Osteoblast (primary cell): ENCODE measurements around the gene TBX19. TPM values are rescaled to one million over a fixed set of nuclear protein-coding genes. Genes with fewer than 3 reads are reported as not detected.

Experiments used
- DNase-seq: peaks from one replicate; pipeline ENCODE4 v3.0.0; 2011; ENCODE audit warnings: low spot score, mixed read lengths; ENCODE audit not compliant: insufficient read length; ENCODE audit errors: missing footprints
- H2AFZ ChIP-seq: 2 replicates; pipeline ENCODE4 v1.6.0; 2011; ENCODE audit warnings: mild to moderate bottlenecking, low read length
- H3K27ac ChIP-seq: 2 replicates; pipeline ENCODE4 v1.5.1; 2011; ENCODE audit warnings: mild to moderate bottlenecking, low read depth, low read length, moderate library complexity
- H3K27me3 ChIP-seq: 2 replicates; pipeline ENCODE4 v1.6.0; 2012; ENCODE audit warnings: mild to moderate bottlenecking, control low read depth, inconsistent platforms, low read length, moderate library complexity; ENCODE audit not compliant: insufficient read depth
- H3K36me3 ChIP-seq: 2 replicates; pipeline ENCODE4 v1.5.1; 2011; ENCODE audit warnings: mild to moderate bottlenecking, low read length, control low read depth, moderate library complexity; ENCODE audit not compliant: insufficient read depth
- H3K4me1 ChIP-seq: 2 replicates; pipeline ENCODE4 v1.5.1; 2011; ENCODE audit warnings: mild to moderate bottlenecking, low read length, control low read depth, moderate library complexity; ENCODE audit not compliant: insufficient read depth
- H3K4me2 ChIP-seq: 2 replicates; pipeline ENCODE4 v1.6.0; 2011; ENCODE audit warnings: mild to moderate bottlenecking, low read length; ENCODE audit not compliant: insufficient read depth
- H3K4me3 ChIP-seq: fragments of 200-600 bp; sonication (generic); 3 replicates; pipeline ENCODE4 v1.5.1; 2012; ENCODE audit warnings: mild to moderate bottlenecking, low read length, inconsistent platforms; ENCODE audit not compliant: insufficient read depth
- H3K79me2 ChIP-seq: 2 replicates; pipeline ENCODE4 v1.6.0; 2012; ENCODE audit warnings: mild to moderate bottlenecking, low read length, control low read depth, inconsistent platforms; ENCODE audit not compliant: insufficient read depth
- H3K9me3 ChIP-seq: 2 replicates; pipeline ENCODE4 v1.5.1; 2011; ENCODE audit warnings: low read depth, low read length, control low read depth
- H4K20me1 ChIP-seq: 2 replicates; pipeline ENCODE4 v1.6.0; 2012; ENCODE audit warnings: mild to moderate bottlenecking, low read length, control low read depth; ENCODE audit not compliant: insufficient read depth
- total RNA-seq: library from RNA; depleted of rRNA; stranded (reverse); fragments of >200 nt; gene quantifications from 2 replicates; pipeline ENCODE4 v1.2.3, GENCODE V29; 2012
- TF ChIP-seq, protein P1 (sequence below): IDR thresholded peaks from 2 replicates; pipeline ENCODE4 v1.5.1; 2011; ENCODE audit warnings: mild to moderate bottlenecking, low read depth, low read length, moderate library complexity; ENCODE audit errors: extremely low read depth

TBX19 gene
- total RNA-seq, 1 donor, result 1.1 TPM

DNA sequence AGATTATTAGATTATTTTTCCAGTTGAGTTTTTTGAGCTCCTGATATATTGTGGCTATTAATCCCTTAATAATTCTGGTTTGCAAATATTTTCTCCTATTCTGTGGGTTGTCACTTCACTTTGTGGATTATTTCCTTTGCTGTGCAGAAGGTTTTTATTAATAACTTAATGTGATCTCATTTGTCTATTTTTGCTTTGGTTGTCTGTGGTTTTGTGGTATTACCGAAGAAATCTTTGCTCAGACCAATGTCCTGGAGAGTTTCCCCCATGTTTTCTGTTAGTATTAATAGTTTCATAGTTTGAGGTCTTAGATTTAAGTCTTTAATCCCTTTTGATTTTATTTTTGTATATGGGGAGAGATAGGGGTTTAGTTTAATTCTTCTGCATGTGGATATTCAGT is 7.1 kb upstream of the TBX19 start:
- no peaks in the 10 kb centered on the region for H3K79me2 ChIP-seq
- H3K27ac ChIP-seq, result no peak overlapping the region
- no peaks in the 10 kb centered on the region for H4K20me1 ChIP-seq
- no peak overlapping the region for H2AFZ ChIP-seq
- DNase-seq, result no peak
- H3K27me3 ChIP-seq, result no peaks in the 10 kb centered on the region
- TF ChIP-seq, protein P1, sequence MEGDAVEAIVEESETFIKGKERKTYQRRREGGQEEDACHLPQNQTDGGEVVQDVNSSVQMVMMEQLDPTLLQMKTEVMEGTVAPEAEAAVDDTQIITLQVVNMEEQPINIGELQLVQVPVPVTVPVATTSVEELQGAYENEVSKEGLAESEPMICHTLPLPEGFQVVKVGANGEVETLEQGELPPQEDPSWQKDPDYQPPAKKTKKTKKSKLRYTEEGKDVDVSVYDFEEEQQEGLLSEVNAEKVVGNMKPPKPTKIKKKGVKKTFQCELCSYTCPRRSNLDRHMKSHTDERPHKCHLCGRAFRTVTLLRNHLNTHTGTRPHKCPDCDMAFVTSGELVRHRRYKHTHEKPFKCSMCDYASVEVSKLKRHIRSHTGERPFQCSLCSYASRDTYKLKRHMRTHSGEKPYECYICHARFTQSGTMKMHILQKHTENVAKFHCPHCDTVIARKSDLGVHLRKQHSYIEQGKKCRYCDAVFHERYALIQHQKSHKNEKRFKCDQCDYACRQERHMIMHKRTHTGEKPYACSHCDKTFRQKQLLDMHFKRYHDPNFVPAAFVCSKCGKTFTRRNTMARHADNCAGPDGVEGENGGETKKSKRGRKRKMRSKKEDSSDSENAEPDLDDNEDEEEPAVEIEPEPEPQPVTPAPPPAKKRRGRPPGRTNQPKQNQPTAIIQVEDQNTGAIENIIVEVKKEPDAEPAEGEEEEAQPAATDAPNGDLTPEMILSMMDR, result no peak
- H3K9me3 ChIP-seq, result no peaks in the 10 kb centered on the region
- no peaks in the 10 kb centered on the region for H3K4me1 ChIP-seq
- no peak overlapping the region for H3K4me2 ChIP-seq
- no peaks in the 10 kb centered on the region for H3K36me3 ChIP-seq
- H3K4me3 ChIP-seq, result no peak overlapping the region

DNA sequence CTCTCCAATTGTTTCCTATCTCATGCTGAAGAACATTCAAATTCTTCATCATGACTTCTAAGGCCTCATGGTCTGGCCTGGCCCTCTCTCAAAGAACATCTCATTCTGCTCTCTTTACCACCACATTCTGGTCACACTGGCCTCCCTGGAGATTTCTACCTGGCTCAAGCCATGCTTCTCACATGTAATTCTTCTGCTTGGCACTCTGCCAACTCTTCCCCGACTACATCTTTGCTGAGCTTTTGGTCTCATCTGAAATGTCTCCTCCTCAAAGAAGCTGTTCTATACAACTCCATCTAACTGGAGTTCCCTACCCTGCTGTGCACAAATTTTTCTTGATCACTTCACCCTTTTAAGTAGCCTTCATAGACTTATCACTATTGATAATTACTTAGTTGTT is 1.4 kb upstream of the TBX19 start:
- H3K4me1 ChIP-seq, result no peaks in the 10 kb centered on the region
- no peaks in the 10 kb centered on the region for H3K9me3 ChIP-seq
- DNase-seq, result no peak
- H3K27ac ChIP-seq, result no peak overlapping the region
- TF ChIP-seq, protein P1, result no peak
- H3K4me2 ChIP-seq, result no peak overlapping the region
- no peaks in the 10 kb centered on the region for H3K79me2 ChIP-seq
- no peak overlapping the region for H3K4me3 ChIP-seq
- H3K36me3 ChIP-seq, result no peaks in the 10 kb centered on the region
- H2AFZ ChIP-seq, result no peak overlapping the region
- no peaks in the 10 kb centered on the region for H3K27me3 ChIP-seq
- no peaks in the 10 kb centered on the region for H4K20me1 ChIP-seq

DNA sequence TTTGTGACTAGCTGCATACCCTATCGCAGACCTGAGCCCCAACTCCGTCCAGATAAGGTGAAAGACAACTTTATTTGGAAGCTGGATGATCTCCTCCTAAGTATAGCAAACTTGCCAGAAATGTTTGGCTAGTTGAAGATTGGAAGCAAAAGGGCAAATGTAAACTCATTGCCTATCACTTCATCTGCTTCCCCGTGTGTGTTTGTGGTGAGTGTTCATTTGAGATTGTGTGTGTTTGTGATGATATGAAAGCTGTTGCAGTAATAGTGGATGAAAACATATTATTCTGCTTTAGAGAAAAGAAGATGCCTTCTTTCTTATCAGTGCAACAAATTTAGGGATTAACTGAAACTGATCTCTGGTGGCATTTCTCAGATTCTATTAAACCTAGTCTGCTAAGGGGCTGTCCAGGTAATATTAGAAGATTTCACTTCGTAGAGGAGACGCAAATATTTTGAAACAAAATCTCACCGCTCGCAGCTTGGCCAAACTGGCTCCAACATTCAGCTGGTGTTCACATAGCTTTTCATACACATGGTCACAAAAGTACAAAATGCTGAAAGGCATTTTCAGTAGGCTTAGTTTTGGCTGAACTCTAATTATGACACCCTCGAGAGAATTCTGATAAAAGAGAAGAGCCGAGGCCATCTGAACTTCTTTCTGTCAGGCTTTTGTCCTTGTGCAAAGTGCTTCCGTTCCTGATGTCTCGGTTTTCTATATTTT is 1.1 kb downstream of the TBX19 start:
- no peaks in the 10 kb centered on the region for H3K27me3 ChIP-seq
- no peak for DNase-seq
- TF ChIP-seq, protein P1, result no peak
- no peak overlapping the region for H3K27ac ChIP-seq
- no peaks in the 10 kb centered on the region for H3K4me1 ChIP-seq
- no peaks in the 10 kb centered on the region for H3K36me3 ChIP-seq
- no peak overlapping the region for H2AFZ ChIP-seq
- no peaks in the 10 kb centered on the region for H4K20me1 ChIP-seq
- H3K9me3 ChIP-seq, result no peaks in the 10 kb centered on the region
- H3K4me2 ChIP-seq, result no peak overlapping the region
- H3K4me3 ChIP-seq, result no peak overlapping the region
- H3K79me2 ChIP-seq, result no peaks in the 10 kb centered on the region

DNA sequence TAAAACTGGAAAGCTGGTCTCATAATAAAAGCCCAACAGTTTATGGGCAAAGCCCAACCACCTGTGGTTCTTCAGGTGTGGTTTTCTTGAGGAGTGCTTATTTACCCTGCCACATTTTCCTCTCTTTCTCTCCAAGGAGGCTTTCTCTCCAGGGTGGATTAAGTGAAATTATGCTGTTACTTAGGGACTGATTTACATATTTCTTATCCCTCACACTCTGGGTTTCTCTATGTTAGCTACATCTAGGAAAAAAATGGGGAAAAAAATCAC is 4.8 kb downstream of the TBX19 start:
- H2AFZ ChIP-seq, result no peak overlapping the region
- TF ChIP-seq, protein P1, result no peak
- DNase-seq, result no peak
- peaks cover 7% of the 10 kb centered on the region for H3K4me1 ChIP-seq
- H4K20me1 ChIP-seq, result peaks cover 3% of the 10 kb centered on the region
- H3K4me3 ChIP-seq, result no peak overlapping the region
- no peaks in the 10 kb centered on the region for H3K79me2 ChIP-seq
- no peak overlapping the region for H3K27ac ChIP-seq
- H3K4me2 ChIP-seq, result no peak overlapping the region
- no peaks in the 10 kb centered on the region for H3K9me3 ChIP-seq
- no peaks in the 10 kb centered on the region for H3K27me3 ChIP-seq
- H3K36me3 ChIP-seq, result no peaks in the 10 kb centered on the region
